GM12874 (cell line): ENCODE results near the gene MTCL1.

Experiments
- CTCF ChIP-seq: IDR thresholded peaks from 2 replicates; pipeline ENCODE4 v1.5.1; 2011; ENCODE audit warnings: low read depth, mild to moderate bottlenecking, control low read depth, low read length, moderate library complexity; ENCODE audit not compliant: insufficient read depth

The MTCL1 gene

GRCh38 chr18:8811115-8811514 is 105.8 kb downstream of the MTCL1 start:
- no peak for TF ChIP-seq CTCF

- TF ChIP-seq CTCF = no peak
Observed at GRCh38 chr18:8812631-8813030, 107.3 kb downstream of the MTCL1 start.

GRCh38 chr18:8813611-8814010 is 108.3 kb downstream of the MTCL1 start:
- TF ChIP-seq CTCF = no peak

- no peak for TF ChIP-seq CTCF
Observed at GRCh38 chr18:8814206-8814605, 108.8 kb downstream of the MTCL1 start.

GRCh38 chr18:8816220-8816619 is 110.9 kb downstream of the MTCL1 start:
- no peak for TF ChIP-seq CTCF

- no peak for TF ChIP-seq CTCF
Observed at GRCh38 chr18:8816816-8817215, 111.5 kb downstream of the MTCL1 start.

- TF ChIP-seq CTCF = no peak
Observed at GRCh38 chr18:8818982-8819381, 113.6 kb downstream of the MTCL1 start.
